SU-DHL-6 (cell line): ENCODE results near the gene FAM227A.
A peak's percentile ranks its signal among the peaks of the same experiment; 100 is the strongest.

Experiments used
- H2AFZ ChIP-seq: fragments of 200-600 bp; sonication (generic); 2 replicates; pipeline ENCODE4 v1.6.1; 2014; ENCODE audit warnings: low read depth, mild to moderate bottlenecking, moderate library complexity, mixed read lengths, antibody characterized with exemption, low read length; ENCODE audit not compliant: severe bottlenecking
- H3F3A ChIP-seq: fragments of 200-600 bp; shearing (Covaris generic); 2 replicates; pipeline ENCODE4 v1.6.0; 2016; ENCODE audit warnings: antibody characterized with exemption, mild to moderate bottlenecking; ENCODE audit not compliant: insufficient read depth
- H3K27ac ChIP-seq: fragments of 200-600 bp; sonication (generic); 2 replicates; pipeline ENCODE4 v1.5.1; 2016; ENCODE audit warnings: low read depth, mild to moderate bottlenecking, low read length, moderate library complexity, mixed read lengths
- H3K27me3 ChIP-seq: fragments of 200-600 bp; sonication (generic), shearing (Covaris generic); 2 replicates; pipeline ENCODE4 v1.6.0; 2014; ENCODE audit warnings: mild to moderate bottlenecking, low read length
- H3K36me3 ChIP-seq: fragments of 200-600 bp; sonication (generic); 2 replicates; pipeline ENCODE4 v1.6.1; 2014; ENCODE audit warnings: mild to moderate bottlenecking, low read length, mixed read lengths
- H3K4me2 ChIP-seq: fragments of 300-600, 200-600 bp; shearing (Covaris generic), sonication (generic); 2 replicates; pipeline ENCODE4 v1.6.0; 2014; ENCODE audit warnings: low read length, low read depth, mild to moderate bottlenecking; ENCODE audit not compliant: poor library complexity, severe bottlenecking
- H3K4me3 ChIP-seq: fragments of 200-600 bp; sonication (generic); 2 replicates; pipeline ENCODE4 v1.5.1; 2014; ENCODE audit warnings: antibody characterized with exemption, low read length, mild to moderate bottlenecking, mixed read lengths; ENCODE audit not compliant: insufficient read depth, poor library complexity, severe bottlenecking
- H3K79me2 ChIP-seq: fragments of 200-600 bp; sonication (generic); 2 replicates; pipeline ENCODE4 v1.6.1; 2014; ENCODE audit warnings: mild to moderate bottlenecking, low read length, moderate library complexity; ENCODE audit not compliant: insufficient read depth
- H3K9ac ChIP-seq: fragments of 200-600 bp; sonication (generic); 2 replicates; pipeline ENCODE4 v1.7.0; 2014; ENCODE audit warnings: mild to moderate bottlenecking, low read length
- H3K9me2 ChIP-seq: fragments of 200-600 bp; sonication (generic); replicated peaks from 2 replicates; pipeline ENCODE4 v1.6.1; 2014; ENCODE audit warnings: low read length; ENCODE audit not compliant: insufficient read depth
- H3K9me3 ChIP-seq: fragments of 200-600 bp; sonication (generic); 2 replicates; pipeline ENCODE4 v1.6.1; 2014; ENCODE audit warnings: low read length, mixed read lengths; ENCODE audit not compliant: insufficient read depth
- H4K20me1 ChIP-seq: fragments of 200-600 bp; sonication (generic); 2 replicates; pipeline ENCODE4 v1.6.1; 2014; ENCODE audit warnings: low read depth, mild to moderate bottlenecking, antibody characterized with exemption, low read length, moderate library complexity, mixed read lengths
- EZH2phosphoT487 ChIP-seq: fragments of 200-600 bp; sonication (generic), shearing (Covaris generic); conservative IDR thresholded peaks from 2 replicates; pipeline ENCODE4 v1.6.1; 2018; ENCODE audit warnings: mild to moderate bottlenecking, antibody characterized with exemption, low read length, moderate library complexity, mixed read lengths
- TF ChIP-seq, protein P1 (sequence below): fragments of 200-600 bp; sonication (generic); IDR thresholded peaks from one replicate; pipeline ENCODE4 v1.5.1; 2017; ENCODE audit warnings: antibody characterized with exemption, mild to moderate bottlenecking, low read length, moderate library complexity; ENCODE audit not compliant: insufficient read depth, poor library complexity, severe bottlenecking

FAM227A gene

DNA sequence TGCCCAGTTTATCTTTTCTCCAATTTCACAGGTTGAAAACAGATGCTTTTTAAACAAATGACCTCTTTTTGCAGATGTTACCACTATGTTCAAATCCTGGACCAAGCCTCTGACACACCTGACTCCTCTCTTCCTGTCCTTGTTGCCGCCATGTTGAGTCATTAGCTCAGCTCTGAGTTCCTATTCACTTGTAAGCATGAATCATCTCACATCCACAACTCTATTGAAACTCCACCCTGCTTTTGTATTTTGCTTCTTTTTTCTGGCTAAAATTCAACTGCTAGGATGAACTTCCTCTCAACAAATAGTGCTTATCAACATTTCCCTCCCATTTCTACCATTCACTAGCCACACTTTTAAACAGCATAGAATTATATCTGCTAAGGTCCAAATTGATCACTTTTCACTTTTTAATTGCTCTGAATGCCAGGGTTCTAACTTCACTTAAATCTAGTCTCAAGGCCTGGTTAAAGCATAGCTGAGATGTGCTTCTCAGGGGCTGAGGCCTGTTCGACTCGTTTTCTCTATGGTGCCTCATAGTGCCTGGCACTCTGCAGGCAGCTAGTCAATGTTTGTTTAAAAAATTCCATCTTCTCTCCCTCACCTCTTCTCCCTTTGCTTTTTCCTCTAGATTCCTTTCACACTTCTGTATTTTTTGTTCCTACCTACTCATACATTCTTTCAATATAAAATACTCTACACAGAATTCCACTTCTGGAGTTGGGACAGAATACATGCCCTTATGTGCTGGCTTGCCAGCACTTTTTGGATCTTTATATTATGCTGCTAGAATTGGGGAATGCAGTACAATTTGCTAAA is 40.6 kb upstream of the FAM227A start:
- H3K27me3 ChIP-seq, result no peaks in the 10 kb centered on the region
- no peak overlapping the region for H2AFZ ChIP-seq
- H3K9me2 ChIP-seq, result no peaks in the 10 kb centered on the region
- peaks cover 4% of the 10 kb centered on the region; the same call in 1 of the 2 replicates for H3F3A ChIP-seq
- no peaks in the 10 kb centered on the region for H3K9me3 ChIP-seq
- H3K4me2 ChIP-seq, result peak overlapping the region; percentile 100
- no peak overlapping the region for H3K4me3 ChIP-seq
- no peak overlapping the region for H3K9ac ChIP-seq
- H4K20me1 ChIP-seq, result no peaks in the 10 kb centered on the region
- no peaks in the 10 kb centered on the region for H3K36me3 ChIP-seq
- TF ChIP-seq, protein P1, sequence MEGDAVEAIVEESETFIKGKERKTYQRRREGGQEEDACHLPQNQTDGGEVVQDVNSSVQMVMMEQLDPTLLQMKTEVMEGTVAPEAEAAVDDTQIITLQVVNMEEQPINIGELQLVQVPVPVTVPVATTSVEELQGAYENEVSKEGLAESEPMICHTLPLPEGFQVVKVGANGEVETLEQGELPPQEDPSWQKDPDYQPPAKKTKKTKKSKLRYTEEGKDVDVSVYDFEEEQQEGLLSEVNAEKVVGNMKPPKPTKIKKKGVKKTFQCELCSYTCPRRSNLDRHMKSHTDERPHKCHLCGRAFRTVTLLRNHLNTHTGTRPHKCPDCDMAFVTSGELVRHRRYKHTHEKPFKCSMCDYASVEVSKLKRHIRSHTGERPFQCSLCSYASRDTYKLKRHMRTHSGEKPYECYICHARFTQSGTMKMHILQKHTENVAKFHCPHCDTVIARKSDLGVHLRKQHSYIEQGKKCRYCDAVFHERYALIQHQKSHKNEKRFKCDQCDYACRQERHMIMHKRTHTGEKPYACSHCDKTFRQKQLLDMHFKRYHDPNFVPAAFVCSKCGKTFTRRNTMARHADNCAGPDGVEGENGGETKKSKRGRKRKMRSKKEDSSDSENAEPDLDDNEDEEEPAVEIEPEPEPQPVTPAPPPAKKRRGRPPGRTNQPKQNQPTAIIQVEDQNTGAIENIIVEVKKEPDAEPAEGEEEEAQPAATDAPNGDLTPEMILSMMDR, result no peak
- no peak for TF ChIP-seq EZH2phosphoT487
- peaks cover 54% of the 10 kb centered on the region for H3K79me2 ChIP-seq
- H3K27ac ChIP-seq, result no peak overlapping the region

DNA sequence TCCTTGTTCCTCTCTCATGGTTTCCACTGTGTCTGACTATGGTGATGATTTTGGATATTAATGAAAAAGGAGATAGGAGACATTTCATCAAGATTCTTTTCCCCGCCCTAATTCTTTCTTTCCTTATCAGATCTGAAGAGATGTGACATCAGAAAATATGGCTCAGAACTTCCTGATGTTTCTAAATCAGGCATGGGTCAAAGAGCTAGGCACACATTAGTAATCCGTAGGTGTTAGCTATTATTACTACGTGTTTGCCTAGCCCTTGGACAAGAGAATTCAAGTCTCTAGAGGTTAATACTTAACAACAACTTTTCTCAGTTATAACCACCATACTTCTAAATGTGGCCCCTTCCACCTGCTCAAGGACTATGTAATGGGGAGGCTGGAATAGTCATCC is 38.7 kb upstream of the FAM227A start:
- Histone ChIP-seq H3K9ac (no peak overlapping the region), H3K4me3 (no peak overlapping the region), H3K27me3 (no peaks in the 10 kb centered on the region), H3K79me2 (peaks cover 53% of the 10 kb centered on the region), H3K9me2 (no peaks in the 10 kb centered on the region), H4K20me1 (no peaks in the 10 kb centered on the region), H2AFZ (no peak overlapping the region), H3K9me3 (no peaks in the 10 kb centered on the region), H3K36me3 (0 out of 2 replicates have a peak, but pooled peaks cover under 1% of the 10 kb centered on the region), H3K4me2 (no peak overlapping the region), H3K27ac (no peak overlapping the region), H3F3A (peaks cover 4% of the 10 kb centered on the region; the same call in 1 of the 2 replicates)
- TF ChIP-seq, protein P1, result no peak
- TF ChIP-seq EZH2phosphoT487, result no peak

DNA sequence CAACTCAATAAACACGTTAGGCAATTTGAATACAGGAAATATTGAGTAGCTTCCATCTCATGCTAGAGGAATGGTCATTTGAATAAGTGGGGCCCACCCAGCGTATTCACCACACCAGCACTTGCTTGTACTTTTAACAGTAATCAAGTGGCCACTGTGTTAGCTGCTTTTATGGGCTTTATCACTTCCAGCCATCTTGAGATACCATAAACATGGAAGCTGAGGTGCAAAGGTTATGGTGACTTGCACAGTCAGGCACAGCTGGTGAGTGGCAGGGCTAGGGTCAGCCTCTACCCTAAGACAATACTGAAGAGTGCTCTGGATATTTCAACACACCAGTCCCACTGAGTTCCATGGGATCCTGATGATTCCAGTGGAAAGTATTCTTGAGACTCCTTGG is 37.9 kb upstream of the FAM227A start:
- TF ChIP-seq, protein P1, result no peak
- no peak for TF ChIP-seq EZH2phosphoT487
- Histone ChIP-seq H3K36me3 (0 out of 2 replicates have a peak, but pooled peaks cover 2% of the 10 kb centered on the region), H3K27ac (no peak overlapping the region)

More for the DNA sequence above, 37.9 kb upstream of the FAM227A start:
- Histone ChIP-seq H3K9ac (no peak overlapping the region), H3K9me2 (no peaks in the 10 kb centered on the region), H3K9me3 (no peaks in the 10 kb centered on the region), H4K20me1 (no peaks in the 10 kb centered on the region), H3K79me2 (peaks cover 44% of the 10 kb centered on the region; the same call in 1 of the 2 replicates), H3K27me3 (no peaks in the 10 kb centered on the region), H3F3A (no peaks in the 10 kb centered on the region), H2AFZ (no peak overlapping the region), H3K4me2 (no peak overlapping the region), H3K4me3 (no peak overlapping the region)
